Gastroesophageal sphincter (tissue), 4 donors: ENCODE measurements around the gene ABAT. TPM values are rescaled to one million over a fixed set of nuclear protein-coding genes. Genes with fewer than 3 reads are reported as not detected.
A peak's percentile ranks its signal among the peaks of the same experiment; 100 is the strongest.

Experiments
- ATAC-seq: fragments of 150-250 bp; one replicate; pipeline ENCODE4 v1.9.1; 2016; ENCODE audit warnings: mild to moderate bottlenecking, moderate library complexity
- H3K27ac ChIP-seq, 4 donors: fragments of 200-600 bp; sonication (generic) in 3 of 4; 1 replicate in 3 of 4; 2 replicates in 1 of 4; pipeline ENCODE4 v1.5.1; 2016 to 2019
- H3K27me3 ChIP-seq: fragments of 200-600 bp; sonication (generic); one replicate; pipeline ENCODE4 v1.5.1; 2019
- H3K36me3 ChIP-seq, 2 donors: fragments of 200-600 bp; sonication (generic); one replicate each; pipeline ENCODE4 v1.5.1; 2019; ENCODE audit warnings: control low read depth in 1 of 2
- H3K4me1 ChIP-seq, 3 donors: fragments of 200-600 bp; sonication (generic); 1 replicate in 2 of 3; 2 replicates in 1 of 3; pipeline ENCODE4 v1.5.1; 2016 to 2019; ENCODE audit warnings: control low read depth in 2 of 3
- H3K4me3 ChIP-seq, 2 donors: fragments of 200-600 bp; sonication (generic); one replicate each; pipeline ENCODE4 v1.5.1; 2019; ENCODE audit warnings: mild to moderate bottlenecking in 1 of 2, moderate library complexity in 1 of 2
- H3K9me3 ChIP-seq, 3 donors: fragments of 200-600 bp; sonication (generic); one replicate each; pipeline ENCODE4 v1.5.1; 2017 to 2019; ENCODE audit warnings: control low read depth in 2 of 3
- EP300 ChIP-seq: sonication (generic); formaldehyde crosslinking; IDR thresholded peaks from one replicate; pipeline ENCODE4 v1.6.1; 2017; ENCODE audit warnings: antibody characterized with exemption, mild to moderate bottlenecking
- POLR2A ChIP-seq, 2 donors: fragments of 450-650 bp; IDR thresholded peaks; one replicate each; pipeline ENCODE4 v1.6.1; 2017; ENCODE audit warnings: antibody characterized with exemption in 2 of 2, mild to moderate bottlenecking in 2 of 2, moderate library complexity in 1 of 2
- POLR2AphosphoS5 ChIP-seq: sonication (generic); formaldehyde crosslinking; IDR thresholded peaks from one replicate; pipeline ENCODE4 v1.6.1; 2017; ENCODE audit warnings: antibody characterized with exemption
- WGBS, 2 donors: methylation state at CpG; one replicate each; pipeline ENCODE4 v1.1.5; 2018; ENCODE audit warnings: low coverage in 1 of 2; 5-methylcytosine and 5-hydroxymethylcytosine counted together
- total RNA-seq, 4 donors: library from RNA; depleted of rRNA; stranded (reverse); fragments of >200 nt; gene quantifications; one replicate each; pipeline ENCODE4 v1.1.0, GENCODE V29; 2016
- TF ChIP-seq, protein P1 (sequence below), 4 experiments: fragments of 200-600 bp in 2 of 4; fragments of 450-650 bp in 2 of 4; sonication (generic) in 1 of 4; IDR thresholded peaks; one replicate each; pipeline ENCODE4 v1.5.1; 2017 to 2019; ENCODE audit warnings: antibody characterized with exemption in 4 of 4, mild to moderate bottlenecking in 2 of 4, moderate library complexity in 2 of 4

The ABAT gene
- total RNA-seq, 4 donors from 2014 or later = 5.3 to 15.6 (median 10.3) TPM

DNA sequence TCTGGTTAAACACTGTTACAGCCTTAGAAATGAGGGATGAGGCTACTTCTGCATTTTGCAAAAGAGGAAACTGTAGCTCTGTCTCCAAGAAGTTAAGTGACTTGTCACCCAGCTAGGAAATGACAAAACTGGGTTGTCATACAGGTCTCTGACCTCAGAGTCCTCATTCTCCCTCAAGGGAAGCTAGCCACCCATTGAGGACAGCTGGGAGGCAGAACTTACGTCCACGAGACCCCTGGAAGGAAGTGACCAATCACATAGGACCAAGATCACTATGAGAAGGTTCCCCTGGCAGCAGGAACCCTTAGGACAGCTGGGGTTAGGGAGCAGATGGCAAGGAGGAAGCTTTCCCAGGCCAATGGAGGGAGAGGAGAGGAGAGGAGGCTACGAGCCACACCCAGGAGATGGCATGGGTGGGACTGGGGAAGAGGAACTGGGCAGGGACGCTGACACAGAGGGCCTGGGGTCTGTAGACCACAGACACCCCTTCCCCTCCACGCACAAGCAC, 41.7 kb upstream of the ABAT start:
- peaks cover 0 to 96% of the 10 kb centered on the region in 2 donors for H3K36me3 ChIP-seq

DNA sequence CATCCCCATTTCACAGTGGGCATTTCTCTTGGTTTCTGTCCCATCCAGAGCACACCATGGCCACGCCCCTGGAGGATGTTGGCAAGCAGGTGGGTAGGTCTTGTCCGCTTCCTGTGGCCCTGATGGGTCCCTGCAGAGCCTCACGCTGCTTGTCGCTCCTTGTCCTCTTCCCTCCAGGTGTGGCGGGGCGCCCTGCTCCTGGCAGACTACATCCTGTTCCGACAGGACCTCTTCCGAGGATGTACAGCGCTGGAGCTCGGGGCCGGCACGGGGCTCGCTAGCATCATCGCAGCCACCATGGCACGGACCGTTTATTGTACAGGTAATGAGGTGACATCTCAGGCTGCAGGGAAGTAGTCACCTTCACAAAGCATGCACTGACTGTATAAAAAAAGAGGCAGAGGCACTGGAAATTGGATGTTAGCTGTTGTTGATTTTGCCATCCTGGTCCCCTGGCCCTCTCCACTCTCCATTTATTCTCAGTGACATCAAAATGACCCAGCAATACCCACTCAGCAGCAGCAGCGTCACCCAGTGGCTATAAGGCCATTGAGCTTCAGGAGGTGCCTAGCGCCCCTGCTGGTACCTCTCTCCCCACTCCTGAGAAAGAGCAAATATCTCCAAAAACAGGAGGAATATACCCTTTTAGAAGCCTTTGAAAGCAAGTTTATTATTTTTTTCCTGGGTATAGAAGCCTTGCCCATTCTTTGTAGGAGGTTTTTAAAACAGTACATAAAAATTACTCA, 39.3 kb upstream of the ABAT start:
- Histone ChIP-seq H3K4me3 (no peak overlapping the region), H3K27ac (no peak overlapping the region), H3K27me3 (no peaks in the 10 kb centered on the region), H3K4me1 (no peaks in the 10 kb centered on the region), H3K36me3 (peaks cover 0 to 96% of the 10 kb centered on the region in 2 donors), H3K9me3 (no peaks in the 10 kb centered on the region)
- TF ChIP-seq POLR2AphosphoS5 (no peak), EP300 (no peak)
- TF ChIP-seq, protein P1, sequence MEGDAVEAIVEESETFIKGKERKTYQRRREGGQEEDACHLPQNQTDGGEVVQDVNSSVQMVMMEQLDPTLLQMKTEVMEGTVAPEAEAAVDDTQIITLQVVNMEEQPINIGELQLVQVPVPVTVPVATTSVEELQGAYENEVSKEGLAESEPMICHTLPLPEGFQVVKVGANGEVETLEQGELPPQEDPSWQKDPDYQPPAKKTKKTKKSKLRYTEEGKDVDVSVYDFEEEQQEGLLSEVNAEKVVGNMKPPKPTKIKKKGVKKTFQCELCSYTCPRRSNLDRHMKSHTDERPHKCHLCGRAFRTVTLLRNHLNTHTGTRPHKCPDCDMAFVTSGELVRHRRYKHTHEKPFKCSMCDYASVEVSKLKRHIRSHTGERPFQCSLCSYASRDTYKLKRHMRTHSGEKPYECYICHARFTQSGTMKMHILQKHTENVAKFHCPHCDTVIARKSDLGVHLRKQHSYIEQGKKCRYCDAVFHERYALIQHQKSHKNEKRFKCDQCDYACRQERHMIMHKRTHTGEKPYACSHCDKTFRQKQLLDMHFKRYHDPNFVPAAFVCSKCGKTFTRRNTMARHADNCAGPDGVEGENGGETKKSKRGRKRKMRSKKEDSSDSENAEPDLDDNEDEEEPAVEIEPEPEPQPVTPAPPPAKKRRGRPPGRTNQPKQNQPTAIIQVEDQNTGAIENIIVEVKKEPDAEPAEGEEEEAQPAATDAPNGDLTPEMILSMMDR (IDR thresholded peaks at IDR 0.05) = peak in 1 of 4 experiments; percentile 17
- no peak for ATAC-seq
- WGBS, 2 donors = 59 to 63% methylated on average over 1 to 4 of the region's 18 CpGs

More for the DNA sequence above, 41.7 kb upstream of the ABAT start:
- no peaks in the 10 kb centered on the region for H3K9me3 ChIP-seq
- ATAC-seq = peak; percentile 83
- H3K4me3 ChIP-seq = no peak overlapping the region
- H3K27me3 ChIP-seq = no peaks in the 10 kb centered on the region
- WGBS, 2 donors = 81% methylated on average over 4 of the region's 5 CpGs; no CpG with 5 or more reads in 1 of the 2 donors
- TF ChIP-seq POLR2A (IDR thresholded peaks at IDR 0.05) (peak in 1 of 2 donors; percentile 5), EP300 (no peak)
- no peaks in the 10 kb centered on the region for H3K4me1 ChIP-seq
- peak overlapping the region in 2 of 4 donors; percentile 27 to 30 for H3K27ac ChIP-seq

DNA sequence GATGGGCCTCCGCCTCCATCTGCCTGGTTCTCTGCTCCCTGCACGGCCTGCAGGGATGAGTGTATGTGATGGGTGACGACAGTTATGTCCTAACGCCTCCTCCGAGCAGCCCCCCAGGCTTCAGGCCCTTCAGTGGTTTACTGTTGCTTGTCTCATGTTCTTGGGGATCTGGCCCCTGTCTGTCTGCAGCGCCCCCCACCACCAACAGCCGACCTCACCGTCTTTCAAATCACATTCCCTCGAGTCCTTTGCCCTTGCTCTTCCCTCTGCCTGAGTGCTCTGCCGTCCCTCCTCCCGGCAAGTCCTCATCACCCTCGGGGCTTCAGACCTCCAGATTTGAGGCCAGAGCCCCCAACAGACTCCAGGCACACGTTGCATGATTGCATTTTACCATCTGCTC, 34.7 kb upstream of the ABAT start:
- Histone ChIP-seq H3K27me3 (no peaks in the 10 kb centered on the region), H3K9me3 (no peaks in the 10 kb centered on the region), H3K4me1 (no peaks in the 10 kb centered on the region), H3K27ac (no peak overlapping the region), H3K4me3 (no peak overlapping the region), H3K36me3 (peaks cover 0 to 95% of the 10 kb centered on the region in 2 donors)
- 82 to 93% methylated on average over 6 to 10 of the region's 13 CpGs for WGBS, 2 donors
- no peak for ATAC-seq
- TF ChIP-seq EP300 = no peak
- no peak for TF ChIP-seq POLR2AphosphoS5
- TF ChIP-seq, protein P1 (IDR thresholded peaks at IDR 0.05) = no peak
- TF ChIP-seq POLR2A (IDR thresholded peaks at IDR 0.05) = no peak

DNA sequence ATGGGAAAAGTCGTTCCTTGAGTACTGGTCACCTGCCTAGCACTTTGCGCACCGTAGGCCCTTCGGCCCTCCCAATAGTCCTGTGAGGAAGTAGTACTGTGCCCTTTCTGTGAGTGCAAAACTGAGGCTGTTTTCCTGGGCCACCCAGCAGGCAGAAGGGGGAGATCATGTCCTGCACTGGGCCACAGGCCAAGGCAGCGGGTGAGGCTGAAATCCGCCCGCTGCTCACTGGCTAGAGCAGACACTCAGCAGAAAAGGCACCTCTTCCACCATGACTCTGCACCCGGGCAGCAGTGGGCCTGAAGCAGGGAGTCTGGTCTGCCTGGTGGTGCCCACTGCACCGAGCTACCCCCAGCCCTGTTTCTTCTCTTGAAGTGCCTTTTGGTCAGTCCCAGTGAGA, 32.7 kb upstream of the ABAT start:
- Histone ChIP-seq H3K4me3 (no peak overlapping the region), H3K27ac (no peak overlapping the region), H3K4me1 (no peaks in the 10 kb centered on the region), H3K9me3 (no peaks in the 10 kb centered on the region), H3K36me3 (peaks cover 0 to 95% of the 10 kb centered on the region in 2 donors), H3K27me3 (no peaks in the 10 kb centered on the region)
- TF ChIP-seq, protein P1 (IDR thresholded peaks at IDR 0.05) = no peak
- TF ChIP-seq POLR2AphosphoS5 (no peak), POLR2A (IDR thresholded peaks at IDR 0.05) (no peak), EP300 (no peak)
- ATAC-seq = no peak
- 53% methylated on average over 3 of the region's 9 CpGs; no CpG with 5 or more reads in 1 of the 2 donors for WGBS, 2 donors

- H3K4me3 ChIP-seq = no peak overlapping the region
- H3K27me3 ChIP-seq = no peaks in the 10 kb centered on the region
- H3K9me3 ChIP-seq = no peaks in the 10 kb centered on the region
- TF ChIP-seq EP300 (no peak), POLR2A (IDR thresholded peaks at IDR 0.05) (no peak), POLR2AphosphoS5 (no peak)
- TF ChIP-seq, protein P1 (IDR thresholded peaks at IDR 0.05) = no peak
- H3K27ac ChIP-seq = no peak overlapping the region
- no peak for ATAC-seq
- no peaks in the 10 kb centered on the region for H3K4me1 ChIP-seq
- H3K36me3 ChIP-seq = peaks cover 0 to 95% of the 10 kb centered on the region in 2 donors
- WGBS, 2 donors = 69 to 84% methylated on average over 8 to 13 of the region's 16 CpGs
These were observed 32.3 kb upstream of the ABAT start for GRCh38 chr16:8642146-8642545.
